GM19043 (cell line): ENCODE data around the gene PACS2.
"Not testable (repeated sequence)": the region's sequence is repeated elsewhere in the genome, so short reads cannot be mapped to it uniquely, and the experiment has no call there.

Experiments
- ATAC-seq: cut with Tn5 transposase; IDR thresholded peaks from one replicate; pipeline ENCODE4 v1.9.1; 2021; ENCODE audit warnings: low read depth; ENCODE audit not compliant: unreplicated experiment

Gene PACS2

GRCh38 chr14:105329411-105330150 lies 15.0 kb downstream of the PACS2 start:
- no peak for ATAC-seq

GRCh38 chr14:105330491-105330895 lies 15.9 kb downstream of the PACS2 start:
- no peak for ATAC-seq

DNA sequence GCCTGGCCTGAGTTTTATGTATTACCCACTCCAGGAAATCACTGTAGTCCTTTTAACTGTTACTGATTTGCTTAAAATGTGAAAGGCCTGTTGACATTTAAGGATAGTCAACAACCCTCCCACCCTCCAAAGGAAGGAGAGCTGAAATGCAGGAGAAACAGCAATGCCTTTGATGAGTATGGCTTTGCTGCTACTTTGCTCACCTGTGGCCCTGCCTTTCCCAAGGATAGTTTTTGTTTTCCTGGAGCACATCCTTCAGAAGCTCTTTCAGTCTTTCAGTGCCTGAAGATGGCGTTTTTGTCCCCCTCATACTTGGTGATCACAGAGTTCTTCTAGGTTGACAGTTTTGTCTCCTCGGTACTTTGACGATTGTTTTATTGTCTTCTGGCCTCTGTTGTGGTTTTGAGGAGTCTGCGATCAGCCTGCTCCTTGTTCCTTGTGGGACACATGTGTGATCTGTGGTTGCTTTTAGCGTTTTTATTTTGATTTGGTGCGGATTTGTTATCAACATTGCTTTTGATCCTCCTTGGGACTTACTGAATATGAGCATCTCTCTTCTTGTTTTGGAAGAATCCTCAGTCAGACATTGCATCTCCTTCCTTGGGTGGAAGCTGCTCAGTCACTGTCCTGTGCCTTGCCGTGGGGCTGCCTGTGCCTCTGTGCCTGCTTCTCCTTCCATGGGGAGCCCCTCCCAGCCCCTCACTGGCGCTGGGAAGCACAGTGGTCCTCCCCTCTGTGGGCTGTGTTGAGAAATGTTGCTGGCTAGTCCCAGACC lies 17.2 kb downstream of the PACS2 start:
- ATAC-seq: no peak

DNA sequence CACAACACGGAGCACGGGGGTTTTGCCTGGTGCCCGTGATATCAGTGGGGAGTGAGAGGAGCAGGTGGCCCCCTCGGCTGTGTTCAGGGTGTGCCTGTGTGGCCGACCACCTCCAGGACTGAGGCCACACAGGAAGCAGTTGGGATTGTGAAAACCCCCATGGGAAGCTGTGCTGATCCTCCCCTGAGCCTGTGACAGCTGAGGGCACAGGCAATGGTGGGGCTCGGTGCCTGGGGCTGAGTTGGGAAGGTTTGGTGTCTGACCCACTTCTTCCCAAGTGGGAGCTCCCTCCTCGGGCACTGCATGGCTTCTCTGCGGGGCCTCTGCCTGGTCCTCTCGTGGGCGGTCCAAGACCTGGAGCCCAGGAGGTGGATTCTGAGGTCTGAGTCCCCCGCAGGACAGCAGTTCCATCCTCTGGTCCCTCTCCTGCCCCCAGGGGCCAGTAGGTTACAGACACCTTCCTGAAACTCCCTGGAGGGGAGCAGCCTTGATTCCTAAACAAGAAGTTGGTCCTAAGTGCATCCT lies 17.9 kb downstream of the PACS2 start:
- ATAC-seq: no peak

DNA sequence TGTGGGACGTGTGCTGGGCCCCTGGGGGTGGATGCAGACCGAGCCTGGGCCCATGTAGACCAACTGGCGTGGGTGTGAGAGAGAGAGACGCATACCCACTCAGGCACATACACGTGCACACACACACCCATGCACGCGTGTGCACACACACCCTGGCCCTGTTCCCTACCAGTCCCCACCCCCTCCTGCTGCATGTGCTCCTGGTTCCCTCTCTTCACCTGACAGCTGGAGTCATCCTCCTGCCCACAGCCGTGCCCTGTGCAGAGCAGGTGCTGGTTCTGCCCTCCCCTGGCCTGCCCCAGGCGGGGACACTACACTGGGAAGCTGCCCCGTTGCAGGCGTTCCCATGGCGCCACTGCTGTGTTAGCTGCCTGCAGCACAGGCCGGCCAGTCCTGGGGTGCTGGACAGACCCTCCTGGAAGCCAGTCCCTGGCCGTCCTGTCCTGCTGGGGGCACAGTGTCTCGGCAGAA lies 18.5 kb downstream of the PACS2 start:
- ATAC-seq: no peak

DNA sequence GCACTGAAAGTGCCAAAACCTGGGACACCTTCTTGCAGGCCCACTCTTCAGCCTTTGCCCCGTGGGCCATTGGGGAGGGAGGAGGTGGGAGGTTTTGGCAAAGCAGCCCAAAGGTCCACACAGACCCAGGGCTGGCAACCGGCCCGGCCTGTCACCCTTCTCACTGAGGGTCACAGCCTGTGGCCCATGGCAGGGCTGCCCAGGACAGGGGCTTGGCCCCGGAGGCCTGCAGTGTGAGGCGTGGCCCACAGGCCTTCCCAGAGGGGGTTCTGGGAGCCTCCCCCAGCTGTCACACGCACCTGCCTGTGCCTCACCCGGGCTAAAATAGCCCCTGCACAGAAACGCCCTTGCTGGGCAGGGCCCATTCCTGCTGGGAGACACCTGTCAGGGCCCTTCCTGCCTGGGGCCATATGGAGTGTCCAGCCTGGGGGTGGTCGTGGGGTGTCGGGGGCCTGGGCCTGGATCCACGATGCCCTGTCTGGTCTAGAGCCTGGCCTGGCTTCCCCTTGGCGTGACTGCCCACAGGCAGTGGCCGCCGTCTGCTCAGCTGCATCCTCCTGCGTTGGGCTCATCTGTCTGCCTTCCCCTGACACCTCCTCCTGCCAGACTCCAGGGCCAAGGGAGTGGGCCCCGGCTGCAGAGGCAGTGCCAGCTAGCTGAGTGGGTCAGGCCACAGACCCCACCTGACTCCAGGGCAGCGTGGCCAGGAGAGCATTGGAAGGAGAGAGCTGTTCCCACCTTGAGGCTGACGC lies 19.2 kb downstream of the PACS2 start:
- ATAC-seq: no peak

GRCh38 chr14:105334383-105335230 lies 20.1 kb downstream of the PACS2 start:
- ATAC-seq: no peak

DNA sequence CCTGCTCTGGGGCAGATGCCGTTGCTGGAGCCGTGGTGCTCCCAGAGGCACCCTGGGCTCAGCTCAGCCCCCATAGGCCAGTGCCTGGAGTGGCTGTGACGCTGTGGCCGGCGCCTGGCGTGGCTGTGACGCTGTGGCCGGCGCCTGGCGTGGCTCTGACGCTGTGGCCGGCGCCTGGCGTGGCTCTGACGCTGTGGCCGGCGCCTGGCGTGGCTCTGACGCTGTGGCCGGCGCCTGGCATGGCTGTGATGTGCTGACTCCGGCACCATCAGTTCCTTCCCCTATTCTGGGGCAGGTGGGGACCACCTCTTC lies 20.6 kb downstream of the PACS2 start:
- not testable (repeated sequence) for ATAC-seq

GRCh38 chr14:105335735-105336476 lies 21.4 kb downstream of the PACS2 start:
- ATAC-seq: no peak

DNA sequence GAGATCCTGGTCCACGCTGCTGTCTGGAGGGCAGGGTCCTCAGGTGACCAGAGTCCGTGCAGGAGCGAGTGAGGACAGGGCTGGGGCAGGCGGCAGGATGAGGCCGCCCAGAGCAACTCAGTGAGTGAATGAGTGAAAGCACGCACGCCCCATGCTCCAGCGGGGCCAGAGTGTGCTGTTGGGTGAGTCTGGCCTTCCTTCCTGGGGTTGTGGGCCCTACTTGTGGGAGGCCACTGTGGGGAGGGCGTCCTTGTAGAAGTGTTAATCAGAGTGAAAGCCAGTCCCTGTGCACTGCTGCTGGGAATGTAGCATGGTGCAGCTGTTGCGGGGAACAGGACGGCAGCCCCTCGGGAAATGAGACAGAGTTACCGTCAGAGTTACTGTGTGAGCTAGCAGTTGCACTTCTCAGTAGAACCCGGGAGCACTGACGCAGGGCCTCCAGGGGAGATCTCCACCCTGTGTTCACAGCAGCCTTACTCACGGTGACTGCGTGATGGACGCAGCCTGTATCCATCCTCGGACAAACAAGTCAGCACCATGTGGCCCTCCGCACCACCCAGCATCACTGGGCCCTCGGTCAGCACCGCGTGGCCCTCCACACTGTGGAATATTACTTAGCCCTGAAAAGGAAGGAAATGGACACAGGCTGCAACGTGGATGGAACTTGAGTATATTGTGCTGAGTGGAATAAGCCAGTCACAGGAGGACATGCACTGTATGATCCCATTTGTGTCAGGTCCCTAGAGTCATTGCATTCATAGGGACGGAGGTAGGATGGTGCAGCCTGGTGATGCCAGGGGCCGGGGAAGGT lies 22.1 kb downstream of the PACS2 start:
- no peak for ATAC-seq

GRCh38 chr14:105337433-105337832 lies 22.9 kb downstream of the PACS2 start:
- ATAC-seq: no peak

DNA sequence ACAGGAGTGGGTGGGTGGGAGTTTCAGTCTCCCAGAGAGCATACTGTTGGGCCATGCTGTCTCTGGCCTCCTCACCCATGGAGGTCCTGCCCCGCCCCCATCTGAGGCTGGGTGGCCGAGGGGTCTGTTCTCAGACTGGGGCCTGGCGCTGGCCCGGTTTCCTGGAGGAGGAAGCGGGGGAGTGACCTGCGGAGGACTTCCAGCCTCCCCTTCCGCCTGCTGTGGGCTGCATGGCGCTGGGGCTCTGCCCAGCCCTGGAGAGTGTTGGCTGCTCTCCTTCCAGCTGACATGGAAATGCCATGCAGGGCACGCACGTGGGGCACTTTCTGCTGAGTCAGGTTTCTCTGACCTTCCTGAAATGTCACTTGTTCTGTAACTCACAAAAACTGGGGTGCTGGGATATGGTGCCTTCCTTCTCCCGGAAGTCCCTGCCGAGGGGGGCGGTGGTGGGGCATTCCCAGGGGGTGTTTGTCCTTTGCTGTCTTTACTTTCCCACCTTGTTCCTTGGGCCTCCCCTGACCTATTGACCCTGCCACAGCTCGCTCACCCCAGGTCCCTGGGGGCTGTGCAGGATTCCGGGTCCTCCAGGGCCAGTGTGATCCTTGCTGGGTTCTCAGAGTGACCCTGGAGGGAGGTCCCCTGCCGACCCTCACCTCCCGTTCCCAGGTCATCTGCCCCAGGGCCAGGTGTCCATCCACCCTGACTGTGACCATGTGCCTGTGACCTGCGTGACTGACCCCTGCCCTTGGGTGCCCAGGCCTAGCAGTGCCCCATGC lies 23.6 kb downstream of the PACS2 start:
- no peak for ATAC-seq

- no peak for ATAC-seq
Observed at GRCh38 chr14:105340821-105341733, 26.5 kb downstream of the PACS2 start.

DNA sequence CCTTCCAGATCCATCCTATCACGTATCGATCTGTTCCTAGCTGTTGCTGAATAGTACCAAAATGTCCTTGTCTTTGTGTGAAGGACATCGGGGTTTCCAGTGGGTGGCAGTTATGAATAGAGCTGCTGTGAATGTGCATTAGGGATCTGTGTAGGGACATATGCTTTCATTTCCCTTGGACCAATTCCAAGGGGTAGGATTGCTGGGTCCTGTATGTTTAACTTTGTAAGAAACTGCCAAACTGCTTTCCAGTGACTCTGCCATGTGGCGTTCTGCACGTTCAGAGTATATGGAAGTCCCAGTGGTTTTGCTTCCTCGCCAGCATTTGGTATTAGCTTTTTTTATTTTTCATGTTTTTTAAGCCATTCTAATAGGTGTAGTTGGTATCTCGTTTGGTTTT lies 28.6 kb downstream of the PACS2 start:
- no peak for ATAC-seq

DNA sequence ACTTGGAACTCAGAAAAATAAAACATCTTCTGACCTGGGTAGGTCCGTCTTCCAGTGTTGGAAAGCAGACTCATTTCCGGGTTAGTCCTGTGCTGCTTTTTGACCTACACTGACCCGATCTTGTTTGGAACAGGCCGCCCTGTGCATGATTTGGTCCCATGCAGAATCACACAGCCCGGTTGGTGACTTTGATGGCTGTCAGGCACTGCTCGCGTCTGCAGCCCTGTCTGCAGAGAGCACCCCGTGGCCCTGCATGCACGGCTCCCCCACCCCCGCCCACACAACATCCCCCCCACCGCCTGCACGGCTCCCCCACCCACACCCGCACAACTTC lies 31.6 kb downstream of the PACS2 start:
- no peak for ATAC-seq

DNA sequence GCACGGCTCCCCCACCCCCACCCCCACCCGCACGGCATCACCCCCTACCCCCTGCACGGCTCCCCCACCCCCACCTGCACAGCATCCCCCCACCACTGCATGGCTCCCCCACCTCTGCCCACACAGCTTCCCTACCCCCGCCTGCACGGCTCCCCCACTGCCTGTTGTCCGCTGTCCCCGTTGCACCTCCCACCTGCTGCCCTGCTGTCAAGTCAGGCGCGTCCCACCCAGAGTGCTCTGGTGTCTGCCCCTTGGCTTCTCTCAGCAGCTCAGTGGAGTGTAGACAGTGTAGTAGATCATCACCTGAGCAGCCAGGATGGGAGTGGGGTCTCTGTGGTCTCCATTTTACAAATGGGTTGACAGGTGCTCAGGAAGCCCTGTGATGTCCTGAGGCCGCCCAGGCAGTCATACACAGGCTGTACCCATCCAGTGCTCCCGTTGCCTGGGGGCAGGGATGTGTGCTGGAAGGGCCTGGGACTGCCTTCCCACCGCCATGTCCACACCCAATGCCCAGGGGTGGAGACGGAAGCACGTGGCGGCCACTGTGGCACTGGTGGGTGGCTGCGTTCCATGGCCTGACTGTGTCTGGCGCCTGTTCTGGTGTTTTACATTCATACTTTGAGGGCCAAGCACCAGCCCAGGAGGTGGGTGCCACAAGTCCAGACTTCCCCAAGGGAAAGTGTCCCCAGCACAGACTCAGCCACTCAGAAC lies 32.5 kb downstream of the PACS2 start:
- ATAC-seq: no peak

- ATAC-seq: no peak
Observed at GRCh38 chr14:105347587-105347968, 33.0 kb downstream of the PACS2 start.
